ENCODE measurements around the gene DZIP1L.
"Not testable (repeated sequence)": the region's sequence is repeated elsewhere in the genome, so short reads cannot be mapped to it uniquely, and the experiment has no call there.

The DZIP1L gene

DNA sequence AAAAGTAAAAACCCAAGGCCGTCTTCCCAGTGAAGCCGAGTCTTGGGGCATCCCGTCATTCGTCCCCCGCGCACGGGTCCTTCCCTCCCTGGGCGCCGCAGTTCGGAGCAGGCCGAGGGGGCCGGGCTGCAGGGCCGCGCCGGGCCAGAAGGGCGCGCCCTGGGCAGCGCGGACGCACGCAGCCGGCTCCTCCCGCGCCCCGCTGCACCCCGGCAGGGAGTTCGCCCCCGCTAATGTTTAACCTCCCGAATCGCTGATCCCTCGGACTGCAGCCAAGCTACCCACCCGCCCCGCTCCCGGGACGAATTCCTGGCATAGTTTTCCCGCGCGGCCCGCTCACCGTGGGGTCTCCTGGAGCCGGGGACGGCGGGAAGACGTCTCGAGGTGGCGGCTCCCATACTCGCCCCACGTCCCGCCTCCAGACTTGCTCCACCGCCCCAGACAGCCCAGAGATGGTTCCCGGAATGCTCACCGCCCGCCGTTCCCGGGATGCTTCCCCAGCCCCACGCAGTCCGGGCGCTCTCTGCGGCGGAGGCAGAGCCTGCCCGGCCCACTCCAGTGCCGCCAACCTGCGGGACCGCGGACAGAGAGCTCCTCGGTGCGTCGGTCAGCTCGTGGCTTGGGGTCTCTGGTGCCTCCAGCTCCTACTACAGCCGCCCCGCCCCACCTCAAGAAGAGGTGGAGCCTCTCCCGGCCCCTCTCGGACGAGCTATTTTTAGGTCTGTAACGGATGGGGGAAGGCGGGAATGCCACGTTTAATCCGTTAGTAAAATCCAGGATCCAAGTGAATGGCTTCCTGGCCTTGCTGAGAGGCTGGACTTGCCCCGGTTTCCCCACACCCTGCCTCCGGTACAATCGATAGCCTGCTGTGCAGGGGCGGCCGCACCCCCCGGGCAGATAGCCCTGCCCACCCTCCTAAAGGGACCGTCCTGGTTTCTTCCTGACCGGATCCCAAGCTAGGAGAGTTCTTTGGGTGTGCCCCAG, at the start of gene DZIP1L:
Gene DZIP1L, minus strand, starts transcription at position 621 of the 984 bp plus-strand sequence. CDS start 11,637 bp downstream, outside the sequence.
- DNase-seq (ENCODE audit: low read depth, low spot score): peak; percentile 87

DNA sequence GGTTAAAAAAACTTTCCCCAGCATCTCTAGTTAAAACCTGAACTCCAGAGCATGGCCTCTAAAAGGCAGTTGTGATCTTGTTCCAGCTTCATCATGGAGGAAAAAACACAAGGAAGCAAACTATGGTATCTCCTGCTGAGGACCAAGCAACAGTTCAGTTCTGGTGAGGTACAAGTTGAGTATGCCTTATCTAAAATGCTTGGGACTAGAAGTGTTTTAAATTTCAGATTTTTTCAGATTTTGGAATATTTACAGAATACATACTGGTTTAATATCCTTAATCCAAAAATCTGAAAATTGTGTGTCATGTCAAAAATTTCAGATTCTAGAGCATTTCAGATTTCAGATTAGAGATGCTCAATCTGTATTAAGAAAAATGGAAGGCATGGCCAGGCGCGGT, 49.7 kb upstream of the DZIP1L start:
- DNase-seq (ENCODE audit: low read depth, low spot score): no peak

GRCh38 chr3:138157743-138158142, 42.3 kb upstream of the DZIP1L start:
- DNase-seq (ENCODE audit: low read depth, low spot score): no peak

GRCh38 chr3:138154534-138154933, 39.1 kb upstream of the DZIP1L start:
- no peak for DNase-seq (ENCODE audit: low read depth, low spot score)

- no peak for DNase-seq (ENCODE audit: low read depth, low spot score)
These were observed 33.1 kb upstream of the DZIP1L start for GRCh38 chr3:138148503-138148902.

DNA sequence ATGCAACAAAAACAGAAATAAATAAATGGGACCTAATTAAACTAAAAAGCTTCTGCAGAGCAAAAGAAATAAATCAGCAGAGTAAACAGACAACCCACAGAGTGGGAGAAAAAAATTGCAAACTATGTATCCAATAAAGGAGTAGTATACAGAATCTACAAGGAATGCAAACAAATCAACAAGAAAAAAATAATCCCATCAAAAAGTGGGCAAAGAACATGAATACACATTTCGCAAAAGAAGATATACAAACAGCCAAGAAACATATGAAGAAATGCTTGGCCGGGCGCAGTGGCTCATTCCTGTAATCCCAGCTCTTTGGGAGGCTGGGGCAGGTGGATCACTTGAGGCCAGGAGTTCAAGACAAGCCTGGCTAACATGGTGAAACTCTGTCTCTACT, 26.8 kb upstream of the DZIP1L start:
- DNase-seq (ENCODE audit: low read depth, low spot score): not testable (repeated sequence)

GRCh38 chr3:138140940-138141339, 25.5 kb upstream of the DZIP1L start:
- no peak for DNase-seq (ENCODE audit: low read depth, low spot score)

DNA sequence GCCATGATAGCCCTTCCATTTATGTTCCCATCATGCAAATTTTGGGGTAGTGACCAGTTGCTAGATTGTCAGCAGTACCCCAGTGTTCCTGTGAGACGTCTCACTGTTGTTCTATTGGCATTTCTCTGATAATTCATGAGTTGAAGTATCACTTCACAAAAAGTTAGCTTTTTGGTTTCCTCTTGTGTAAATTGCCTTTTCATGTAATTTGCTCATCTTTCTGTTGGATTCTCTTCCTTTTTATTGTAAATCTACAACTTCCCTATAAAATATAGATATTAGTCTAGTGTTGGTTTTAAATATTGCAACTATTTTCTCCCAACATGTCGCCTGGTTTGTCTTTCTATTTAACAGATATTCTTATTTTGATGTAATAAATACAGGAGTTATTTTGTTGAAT, 24.3 kb upstream of the DZIP1L start:
- DNase-seq (ENCODE audit: low read depth, low spot score): no peak

DNA sequence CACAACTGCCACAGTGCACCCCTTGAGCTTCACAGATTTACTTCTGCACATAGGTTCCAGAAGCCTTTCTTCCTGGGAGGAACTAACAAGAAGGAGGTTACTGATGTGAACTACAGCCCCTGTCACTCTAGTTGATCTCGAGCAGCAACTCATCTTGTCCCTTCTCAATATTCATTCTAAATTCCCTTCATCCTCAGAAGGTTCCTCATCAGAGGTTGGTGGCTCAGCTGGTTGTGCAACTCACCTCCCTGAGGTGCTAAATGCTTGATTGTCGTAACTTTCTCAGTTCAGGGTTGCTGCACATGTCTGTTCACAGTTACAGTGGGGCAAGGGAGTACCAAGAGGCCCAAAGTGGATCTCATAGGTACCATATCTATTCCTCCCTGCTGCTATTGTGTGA, 22.5 kb upstream of the DZIP1L start:
- no peak for DNase-seq (ENCODE audit: low read depth, low spot score)

- DNase-seq (ENCODE audit: low read depth, low spot score): no peak
These were observed 20.8 kb upstream of the DZIP1L start for GRCh38 chr3:138136201-138136600.

GRCh38 chr3:138135833-138136194, 20.4 kb upstream of the DZIP1L start:
- DNase-seq (ENCODE audit: low read depth, low spot score): no peak

DNA sequence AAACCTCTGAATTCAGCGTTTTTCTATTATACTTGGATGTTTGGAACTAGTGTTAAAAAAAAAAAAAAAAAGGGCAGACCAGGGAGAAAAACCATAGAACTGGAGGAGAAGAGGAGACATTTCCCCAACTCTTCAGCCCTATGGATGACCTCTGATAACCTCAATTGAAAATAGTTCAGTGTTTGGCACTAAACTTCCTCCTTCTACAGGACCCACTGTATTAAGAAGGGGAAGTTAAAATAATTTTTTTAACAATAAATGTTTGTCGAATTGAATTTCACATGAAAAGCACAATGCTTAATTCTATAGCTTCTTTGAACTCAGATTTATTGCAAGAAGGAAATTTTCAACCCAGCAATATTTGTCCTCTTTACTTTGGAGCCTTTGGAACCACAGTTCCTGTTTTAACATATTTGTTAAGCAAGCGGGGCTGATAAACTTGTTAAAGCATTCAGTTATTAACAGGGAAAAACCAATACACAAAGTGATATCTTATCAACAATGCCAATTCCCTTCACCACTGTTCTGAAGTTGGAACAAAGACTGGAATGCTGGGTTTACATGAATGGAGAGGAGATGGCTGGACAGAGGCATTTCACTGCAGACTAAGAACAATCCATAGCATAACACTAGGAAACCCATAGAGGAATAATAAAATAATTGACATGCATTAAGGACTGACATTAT, 19.9 kb upstream of the DZIP1L start:
- no peak for DNase-seq (ENCODE audit: low read depth, low spot score)

DNA sequence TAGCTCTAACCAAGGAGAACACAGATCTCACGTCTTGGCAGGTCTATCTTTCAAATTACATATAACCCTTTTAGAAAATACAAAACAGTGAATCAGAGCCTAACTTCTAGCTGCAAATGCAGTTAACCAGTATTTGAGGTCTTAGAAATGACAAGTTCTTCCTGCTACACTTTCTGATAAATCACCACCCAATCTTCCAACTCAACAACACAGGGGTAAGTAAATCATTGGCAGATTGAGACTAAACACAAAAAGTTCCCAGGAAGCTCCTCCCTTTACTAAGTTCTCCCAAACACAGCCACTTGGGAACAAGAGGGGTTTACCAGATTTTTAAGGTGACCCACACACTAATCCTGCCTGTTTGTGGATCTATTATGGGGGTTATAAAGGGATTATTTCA, 16.8 kb upstream of the DZIP1L start, which contains the start of gene A4GNT:
Gene A4GNT, minus strand, starts transcription at position 152 of the 400 bp plus-strand sequence. CDS start 1,134 bp downstream, outside the sequence.
- no peak for DNase-seq (ENCODE audit: low read depth, low spot score)

GRCh38 chr3:138127636-138128365, 12.4 kb upstream of the DZIP1L start:
- DNase-seq (ENCODE audit: low read depth, low spot score): no peak

- DNase-seq (ENCODE audit: low read depth, low spot score): no peak
These were observed 10.3 kb upstream of the DZIP1L start for GRCh38 chr3:138125548-138126221.

DNA sequence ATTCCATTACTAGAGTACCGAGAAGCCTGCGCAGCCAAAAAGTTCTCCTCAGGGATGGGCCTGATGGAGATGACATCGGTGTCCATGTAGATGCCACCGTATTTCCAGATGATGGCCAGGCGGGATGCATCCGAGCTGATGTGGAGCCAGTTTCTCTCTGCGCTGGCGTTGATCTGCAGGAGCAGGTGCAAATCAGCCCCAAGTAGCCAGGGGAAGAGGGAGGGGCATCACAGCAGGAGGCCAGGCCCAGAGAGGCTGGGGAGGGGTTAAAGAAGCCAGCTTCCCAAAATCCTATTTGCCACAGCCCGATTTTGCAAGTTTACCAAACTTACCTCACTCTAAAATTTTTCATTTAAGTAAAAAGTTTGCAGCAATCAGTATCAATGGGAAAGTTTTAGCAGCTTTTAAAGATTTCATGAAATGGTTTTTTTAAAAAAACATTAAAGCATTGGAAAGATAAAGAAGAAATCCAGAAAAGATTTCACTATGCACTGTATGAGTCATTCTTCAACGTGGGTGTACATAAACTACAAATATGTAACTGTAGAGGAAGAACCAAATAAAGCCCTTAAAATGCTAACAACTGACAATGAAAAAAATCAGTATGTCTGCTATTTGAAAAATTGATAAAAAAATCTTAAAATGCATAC, 9.4 kb upstream of the DZIP1L start:
- DNase-seq (ENCODE audit: low read depth, low spot score): no peak

DNA sequence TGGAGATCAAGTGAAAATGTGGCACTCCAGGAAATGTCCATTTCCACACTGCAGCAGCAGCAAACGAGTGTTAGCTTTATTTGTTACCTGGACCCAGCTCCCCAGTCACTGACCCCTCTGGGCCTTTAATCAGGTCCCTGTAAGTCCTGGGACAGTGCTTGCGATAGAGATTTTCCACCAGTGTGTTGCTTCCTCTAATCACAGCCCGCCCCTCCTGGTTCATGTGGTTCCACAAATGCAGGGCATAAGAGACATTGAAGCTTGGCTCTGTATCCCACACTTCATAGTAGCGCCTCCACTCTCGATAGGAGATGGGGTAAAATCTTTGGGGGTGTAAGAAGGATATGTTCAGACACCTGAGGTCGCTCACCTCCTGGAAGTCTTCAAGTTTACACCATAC, 8.8 kb upstream of the DZIP1L start:
- DNase-seq (ENCODE audit: low read depth, low spot score): no peak

GRCh38 chr3:138119423-138119766, 4.0 kb upstream of the DZIP1L start:
- DNase-seq (ENCODE audit: low read depth, low spot score): no peak

DNA sequence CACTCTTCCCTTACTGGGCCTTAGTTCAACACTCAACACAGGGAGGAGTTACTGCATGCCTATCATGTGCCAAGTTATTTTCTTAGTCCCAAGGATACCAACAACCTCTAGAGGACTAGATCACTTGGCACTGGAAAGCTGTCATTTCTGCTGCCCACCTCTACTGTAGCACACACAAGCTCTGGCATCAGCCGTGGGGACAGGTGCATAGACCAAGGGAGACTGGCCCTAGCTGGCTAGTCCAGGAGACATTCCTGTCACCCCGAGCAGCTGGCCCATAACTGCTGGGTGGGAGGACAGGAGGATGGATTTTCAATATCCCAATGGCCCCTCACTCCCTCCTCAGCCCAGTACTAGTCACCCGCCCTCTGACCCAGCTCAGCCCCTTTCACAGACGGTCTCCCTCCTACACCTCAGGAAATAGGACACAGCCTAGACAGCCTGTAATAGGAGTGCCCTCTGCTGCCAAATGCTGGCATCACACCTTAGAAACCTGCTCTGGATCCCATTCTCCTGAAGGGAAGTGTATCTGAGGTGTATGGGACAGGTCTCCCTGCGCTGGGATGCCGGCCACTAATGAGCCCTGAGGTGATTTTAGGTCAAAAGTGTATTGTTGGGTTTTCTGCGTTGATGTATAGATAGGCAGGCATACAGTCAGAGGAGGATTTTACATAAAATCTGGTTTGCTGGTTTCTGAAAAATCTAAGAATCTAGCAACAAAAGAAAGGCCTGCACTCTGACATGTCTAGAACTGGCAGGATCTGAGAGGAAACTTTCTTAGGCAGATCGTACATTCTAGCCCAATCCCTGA, 3.4 kb upstream of the DZIP1L start:
- DNase-seq (ENCODE audit: low read depth, low spot score): peak; percentile 86

DNA sequence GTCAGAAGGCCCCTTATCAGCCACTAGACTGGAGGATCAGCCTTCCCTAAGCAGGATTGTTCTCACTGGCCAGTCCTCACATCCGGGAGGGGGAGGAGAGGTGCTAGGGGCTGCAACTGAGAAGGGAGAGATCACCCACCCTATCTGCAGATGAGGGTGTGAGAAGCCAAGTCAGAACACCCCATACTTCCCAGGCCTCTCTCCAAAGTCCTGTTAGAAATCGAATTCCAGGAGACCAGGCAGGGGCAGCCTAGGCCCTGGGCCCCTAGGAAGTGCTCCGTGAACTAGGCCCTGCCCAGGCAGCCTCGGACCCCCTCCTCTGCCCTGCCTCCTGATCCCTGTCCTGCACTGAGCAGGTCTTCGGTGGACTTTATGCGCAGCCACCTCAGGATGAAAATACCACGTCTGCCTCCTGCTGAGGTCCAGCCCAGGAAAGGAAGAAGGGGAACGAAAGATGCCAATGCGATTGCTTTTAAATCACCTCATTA, 933 bp downstream of the DZIP1L start:
- DNase-seq (ENCODE audit: low read depth, low spot score): no peak

Measured in astrocyte of the hippocampus (primary cell).